K562 (cell line): ENCODE measurements around the gene LMOD1. TPM values are rescaled to one million over a fixed set of nuclear protein-coding genes. Genes with fewer than 3 reads are reported as not detected.

Experiments
- CBFB ChIP-seq: sonication (generic); formaldehyde crosslinking; IDR thresholded peaks from 2 replicates; pipeline ENCODE4 v1.4.0; 2020; ENCODE audit warnings: mild to moderate bottlenecking, missing genetic modification reagents
- CCAR2 ChIP-seq: fragments of 200-400 bp; formaldehyde crosslinking; IDR thresholded peaks from 2 replicates; pipeline ENCODE4 v1.6.1; 2017; ENCODE audit warnings: mild to moderate bottlenecking, low read depth, low read length
- ESRRB ChIP-seq: fragments of 250-450 bp; sonication (Bioruptor Pico); IDR thresholded peaks from 2 replicates; pipeline ENCODE4 v1.5.0; 2020; ENCODE audit warnings: mild to moderate bottlenecking, moderate library complexity, borderline replicate concordance
- FOSL1 ChIP-seq: fragments of 200-800 bp; sonication (Bioruptor generic); conservative IDR thresholded peaks from 2 replicates; pipeline ENCODE4 v1.6.1; 2016; ENCODE audit warnings: missing genetic modification characterization, missing compliant biosample characterization
- FUS ChIP-seq: fragments of 200-400 bp; formaldehyde crosslinking; optimal IDR thresholded peaks from 2 replicates; pipeline ENCODE3; 2017; ENCODE audit warnings: low read depth, low read length
- HCFC1 ChIP-seq: IDR thresholded peaks from 2 replicates; pipeline ENCODE4 v1.6.1; 2012; ENCODE audit warnings: low read depth, low read length, improper control_type of control experiment
- HMG20B ChIP-seq: fragments of 250-450 bp; sonication (Bioruptor Pico); IDR thresholded peaks from 2 replicates; pipeline ENCODE4 v1.5.0; 2021; ENCODE audit warnings: mild to moderate bottlenecking
- IRF1 ChIP-seq: sonication (generic); formaldehyde crosslinking; IDR thresholded peaks from 2 replicates; pipeline ENCODE4 v1.8.0; 2022; ENCODE audit warnings: missing genetic modification reagents, mild to moderate bottlenecking, borderline replicate concordance
- NFATC3 ChIP-seq: fragments of 450-650 bp; IDR thresholded peaks from 2 replicates; pipeline ENCODE4 v1.6.1; 2017; ENCODE audit warnings: mild to moderate bottlenecking
- NUFIP1 ChIP-seq: fragments of 450-650 bp; IDR thresholded peaks from 2 replicates; pipeline ENCODE4 v1.6.1; 2018; ENCODE audit not compliant: partially characterized antibody
- PHF8 ChIP-seq: fragments of 200-600 bp; sonication (generic); IDR thresholded peaks from 2 replicates; pipeline ENCODE4 v1.6.1; 2012; ENCODE audit warnings: mixed run types, mild to moderate bottlenecking, inconsistent platforms, low read length, moderate library complexity, borderline replicate concordance
- POLR2H ChIP-seq: IDR thresholded peaks from 2 replicates; pipeline ENCODE4 v1.6.1; 2016; ENCODE audit warnings: missing genetic modification characterization, low read depth, mild to moderate bottlenecking, control low read depth, missing compliant biosample characterization, moderate library complexity
- RNF219 ChIP-seq: fragments of 250-450 bp; sonication (Bioruptor Pico); IDR thresholded peaks from 2 replicates; pipeline ENCODE4 v1.5.0; 2022; ENCODE audit warnings: mild to moderate bottlenecking
- SNRNP70 ChIP-seq: fragments of 200-400 bp; formaldehyde crosslinking; optimal IDR thresholded peaks from 2 replicates; pipeline ENCODE3; 2017; ENCODE audit warnings: low read depth, low read length
- ZMIZ1 ChIP-seq, 2 experiments: fragments of 150-350 bp in 1 of 2; IDR thresholded peaks; 2 replicates each; pipeline ENCODE4 v1.6.1; 2012 to 2016; ENCODE audit warnings: low read depth in 2 of 2, low read length in 2 of 2, mild to moderate bottlenecking in 1 of 2, moderate library complexity in 1 of 2
- polyA plus RNA-seq, 8 experiments: library from polyadenylated mRNA; depleted of rRNA in 4 of 8; stranded (reverse) in 5 of 8; unstranded in 3 of 8; fragments of >200 nt; fragmentation: Nextera tagmentation in 2 of 8; fragmentation: Illumina TruSeq in 1 of 8; extraction: Ambion mirVana in 2 of 8; extraction: Trizol in 1 of 8; gene quantifications; 2 replicates each; pipeline versions ENCODE4 v1.2.1 to v1.2.3, GENCODE V29; 2011 to 2014; ENCODE audit warnings: inconsistent platforms in 1 of 8, missing spikeins in 1 of 8
- total RNA-seq, 7 experiments: library from RNA; depleted of rRNA in 6 of 7; stranded (reverse); fragments of >200 nt in 6 of 7; fragmentation: Illumina TruSeq in 2 of 7; extraction: Trizol in 2 of 7; gene quantifications; 2 replicates each; pipeline versions ENCODE4 v1.2.1 to v1.2.3, GENCODE V29; 2011 to 2021; ENCODE audit warnings: low replicate concordance in 1 of 7
- TF ChIP-seq, protein P1 (sequence below): fragments of 250-450 bp; sonication (Bioruptor Pico); IDR thresholded peaks from 2 replicates; pipeline ENCODE4 v1.8.0; 2021; ENCODE audit warnings: mild to moderate bottlenecking, moderate library complexity
- TF ChIP-seq, protein P2 (sequence below): sonication (generic); formaldehyde crosslinking; IDR thresholded peaks from 2 replicates; pipeline ENCODE4 v1.8.0; 2022; ENCODE audit warnings: mild to moderate bottlenecking, missing genetic modification reagents
- TF ChIP-seq, protein P3 (sequence below): fragments of 450-650 bp; IDR thresholded peaks from 2 replicates; pipeline ENCODE4 v1.6.1; 2017; ENCODE audit warnings: antibody characterized with exemption

The LMOD1 gene
- total and polyA plus RNA-seq, 9 of the 15 experiments (the other 6 are each of a cell fraction or from before 2014, with no cell fraction given): 0.03 to 0.54 (median 0.38) TPM; not detected in 1

- TF ChIP-seq ZMIZ1 (IDR thresholded peaks at IDR 0.05; ENCODE audit: low read depth in 2 of 2, low read length in 2 of 2) (no peak), PHF8 (peak; percentile 24; the same call in 1 of the 2 replicates), RNF219 (no peak), IRF1 (CRISPR knock-in tag) (no peak), ESRRB (no peak), NUFIP1 (no peak), FUS (no peak), CCAR2 (no peak), FOSL1 (tag) (no peak), NFATC3 (no peak), CBFB (no peak), SNRNP70 (no peak), POLR2H (tag) (no peak), HCFC1 (no peak), HMG20B (no peak)
- TF ChIP-seq, protein P1, sequence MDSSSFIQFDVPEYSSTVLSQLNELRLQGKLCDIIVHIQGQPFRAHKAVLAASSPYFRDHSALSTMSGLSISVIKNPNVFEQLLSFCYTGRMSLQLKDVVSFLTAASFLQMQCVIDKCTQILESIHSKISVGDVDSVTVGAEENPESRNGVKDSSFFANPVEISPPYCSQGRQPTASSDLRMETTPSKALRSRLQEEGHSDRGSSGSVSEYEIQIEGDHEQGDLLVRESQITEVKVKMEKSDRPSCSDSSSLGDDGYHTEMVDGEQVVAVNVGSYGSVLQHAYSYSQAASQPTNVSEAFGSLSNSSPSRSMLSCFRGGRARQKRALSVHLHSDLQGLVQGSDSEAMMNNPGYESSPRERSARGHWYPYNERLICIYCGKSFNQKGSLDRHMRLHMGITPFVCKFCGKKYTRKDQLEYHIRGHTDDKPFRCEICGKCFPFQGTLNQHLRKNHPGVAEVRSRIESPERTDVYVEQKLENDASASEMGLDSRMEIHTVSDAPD: no peak
- TF ChIP-seq, protein P2, sequence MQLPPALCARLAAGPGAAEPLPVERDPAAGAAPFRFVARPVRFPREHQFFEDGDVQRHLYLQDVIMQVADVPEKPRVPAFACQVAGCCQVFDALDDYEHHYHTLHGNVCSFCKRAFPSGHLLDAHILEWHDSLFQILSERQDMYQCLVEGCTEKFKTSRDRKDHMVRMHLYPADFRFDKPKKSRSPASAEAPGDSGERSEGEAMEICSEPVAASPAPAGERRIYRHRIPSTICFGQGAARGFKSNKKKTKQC (CRISPR knock-in tag): no peak
- TF ChIP-seq, protein P3, sequence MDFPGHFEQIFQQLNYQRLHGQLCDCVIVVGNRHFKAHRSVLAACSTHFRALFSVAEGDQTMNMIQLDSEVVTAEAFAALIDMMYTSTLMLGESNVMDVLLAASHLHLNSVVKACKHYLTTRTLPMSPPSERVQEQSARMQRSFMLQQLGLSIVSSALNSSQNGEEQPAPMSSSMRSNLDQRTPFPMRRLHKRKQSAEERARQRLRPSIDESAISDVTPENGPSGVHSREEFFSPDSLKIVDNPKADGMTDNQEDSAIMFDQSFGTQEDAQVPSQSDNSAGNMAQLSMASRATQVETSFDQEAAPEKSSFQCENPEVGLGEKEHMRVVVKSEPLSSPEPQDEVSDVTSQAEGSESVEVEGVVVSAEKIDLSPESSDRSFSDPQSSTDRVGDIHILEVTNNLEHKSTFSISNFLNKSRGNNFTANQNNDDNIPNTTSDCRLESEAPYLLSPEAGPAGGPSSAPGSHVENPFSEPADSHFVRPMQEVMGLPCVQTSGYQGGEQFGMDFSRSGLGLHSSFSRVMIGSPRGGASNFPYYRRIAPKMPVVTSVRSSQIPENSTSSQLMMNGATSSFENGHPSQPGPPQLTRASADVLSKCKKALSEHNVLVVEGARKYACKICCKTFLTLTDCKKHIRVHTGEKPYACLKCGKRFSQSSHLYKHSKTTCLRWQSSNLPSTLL: no peak
Measured at GRCh38 chr1:201916649-201917249, 29.6 kb downstream of the LMOD1 start (continued).
